Islet precursor cell (in vitro differentiated cells): ENCODE data around the gene TAF1C.
"Not testable (repeated sequence)": the region's sequence is repeated elsewhere in the genome, so short reads cannot be mapped to it uniquely, and the experiment has no call there.

Source experiments
- DNase-seq: peaks from one replicate; pipeline ENCODE4 v3.0.0-alpha.2; 2018

The TAF1C gene

GRCh38 chr16:84209989-84210388 lies 23.1 kb upstream of the TAF1C start:
- no peak for DNase-seq

GRCh38 chr16:84207879-84208278 lies 21.0 kb upstream of the TAF1C start:
- no peak for DNase-seq

GRCh38 chr16:84207251-84207650 lies 20.4 kb upstream of the TAF1C start:
- DNase-seq = no peak

GRCh38 chr16:84205976-84206691 lies 19.3 kb upstream of the TAF1C start:
- no peak for DNase-seq

GRCh38 chr16:84205123-84205522 lies 18.3 kb upstream of the TAF1C start:
- not testable (repeated sequence) for DNase-seq

GRCh38 chr16:84204551-84204950 lies 17.7 kb upstream of the TAF1C start:
- DNase-seq = not testable (repeated sequence)

GRCh38 chr16:84199861-84200260 lies 13.0 kb upstream of the TAF1C start:
- no peak for DNase-seq

- DNase-seq = no peak
Measured at GRCh38 chr16:84199097-84199496, 12.2 kb upstream of the TAF1C start.

- no peak for DNase-seq
Measured at GRCh38 chr16:84198401-84198800, 11.5 kb upstream of the TAF1C start.

GRCh38 chr16:84197466-84198128 lies 10.7 kb upstream of the TAF1C start:
- DNase-seq = no peak

- no peak for DNase-seq
Measured at GRCh38 chr16:84196727-84197394, 10.0 kb upstream of the TAF1C start.

GRCh38 chr16:84196101-84196500 lies 9.2 kb upstream of the TAF1C start:
- DNase-seq = no peak

- DNase-seq = no peak
Measured at GRCh38 chr16:84195201-84196093, 8.6 kb upstream of the TAF1C start.

GRCh38 chr16:84194470-84195200 lies 7.8 kb upstream of the TAF1C start:
- no peak for DNase-seq

GRCh38 chr16:84194018-84194417 lies 7.2 kb upstream of the TAF1C start:
- DNase-seq = no peak

- no peak for DNase-seq
Measured at GRCh38 chr16:84193480-84193879, 6.6 kb upstream of the TAF1C start.

- DNase-seq = no peak
Measured at GRCh38 chr16:84191466-84191865, 4.6 kb upstream of the TAF1C start.

GRCh38 chr16:84190731-84191388 lies 4.0 kb upstream of the TAF1C start, which contains the start of gene ADAD2:
Gene ADAD2, plus strand, starts transcription at chr16:84191157. Its CDS starts 74 bp downstream, at chr16:84191231.
- no peak for DNase-seq

- no peak for DNase-seq
Measured at GRCh38 chr16:84184775-84185174, 2.1 kb downstream of the TAF1C start.

- DNase-seq = no peak
Measured at GRCh38 chr16:84183911-84184591, 2.8 kb downstream of the TAF1C start.

GRCh38 chr16:84183572-84183875 lies 3.3 kb downstream of the TAF1C start:
- no peak for DNase-seq
